SJCRH30 (cell line): ENCODE data around the gene CRYBA2. TPM values are rescaled to one million over a fixed set of nuclear protein-coding genes. Genes with fewer than 3 reads are reported as not detected.

Source experiments
- DNase-seq, 2 experiments: peaks; one replicate each; pipeline ENCODE4 v3.0.0-alpha.2; 2015 to 2020
- H3K27ac ChIP-seq: fragments of 250-450 bp; sonication (Bioruptor Pico); 2 replicates; pipeline ENCODE4 v1.5.1; 2020; ENCODE audit warnings: mild to moderate bottlenecking, moderate library complexity
- H3K27me3 ChIP-seq: fragments of 250-450 bp; sonication (Bioruptor Pico); 2 replicates; pipeline ENCODE4 v1.5.1; 2020; ENCODE audit warnings: mild to moderate bottlenecking, moderate library complexity
- H3K36me3 ChIP-seq: fragments of 250-450 bp; sonication (Bioruptor Pico); 2 replicates; pipeline ENCODE4 v1.5.1; 2020; ENCODE audit warnings: mild to moderate bottlenecking, moderate library complexity
- H3K4me1 ChIP-seq: fragments of 250-450 bp; sonication (Bioruptor Pico); 2 replicates; pipeline ENCODE4 v1.5.1; 2020; ENCODE audit warnings: mild to moderate bottlenecking, moderate library complexity
- H3K4me3 ChIP-seq: fragments of 250-450 bp; sonication (Bioruptor Pico); 2 replicates; pipeline ENCODE4 v1.5.1; 2020; ENCODE audit warnings: mild to moderate bottlenecking, moderate library complexity
- H3K9me3 ChIP-seq: fragments of 250-450 bp; sonication (Bioruptor Pico); replicated peaks from 2 replicates; pipeline ENCODE4 v1.5.1; 2020; ENCODE audit warnings: mild to moderate bottlenecking, moderate library complexity
- total RNA-seq: library from RNA; depleted of rRNA; stranded (reverse); fragments of >200 nt; shearing (Covaris generic); gene quantifications from 2 replicates; pipeline ENCODE4 v1.2.3, GENCODE V29; 2014

The CRYBA2 gene
- total RNA-seq, 1 experiment from 2014 or later: not detected

- DNase-seq: peak; percentile 95 to 96
- Histone ChIP-seq H3K36me3 (no peaks in the 10 kb centered on the region), H3K4me1 (peaks cover 14% of the 10 kb centered on the region), H3K27me3 (no peaks in the 10 kb centered on the region), H3K27ac (peak overlapping the region; percentile 66), H3K4me3 (peak overlapping the region; percentile 54), H3K9me3 (no peaks in the 10 kb centered on the region)
Measured at GRCh38 chr2:218962859-218963492, 30.2 kb downstream of the CRYBA2 start.

GRCh38 chr2:218961651-218962570 lies 31.3 kb downstream of the CRYBA2 start:
- no peak overlapping the region for H3K27ac ChIP-seq
- DNase-seq: peak in 1 of 2 experiments; percentile 32
- H3K4me1 ChIP-seq: peaks cover 14% of the 10 kb centered on the region
- H3K9me3 ChIP-seq: no peaks in the 10 kb centered on the region
- H3K4me3 ChIP-seq: no peak overlapping the region
- no peaks in the 10 kb centered on the region for H3K36me3 ChIP-seq
- no peaks in the 10 kb centered on the region for H3K27me3 ChIP-seq

GRCh38 chr2:218961229-218961628 lies 32.0 kb downstream of the CRYBA2 start:
- DNase-seq: no peak
- H3K27ac ChIP-seq: no peak overlapping the region
- no peak overlapping the region for H3K4me3 ChIP-seq
- no peaks in the 10 kb centered on the region for H3K27me3 ChIP-seq
- no peaks in the 10 kb centered on the region for H3K9me3 ChIP-seq
- no peaks in the 10 kb centered on the region for H3K36me3 ChIP-seq
- peaks cover 14% of the 10 kb centered on the region for H3K4me1 ChIP-seq

- no peaks in the 10 kb centered on the region for H3K9me3 ChIP-seq
- H3K4me3 ChIP-seq: no peak overlapping the region
- H3K27me3 ChIP-seq: no peaks in the 10 kb centered on the region
- no peak for DNase-seq
- H3K36me3 ChIP-seq: no peaks in the 10 kb centered on the region
- H3K4me1 ChIP-seq: peaks cover 14% of the 10 kb centered on the region
- H3K27ac ChIP-seq: no peak overlapping the region
Measured at GRCh38 chr2:218960309-218961165, 32.7 kb downstream of the CRYBA2 start.

GRCh38 chr2:218959761-218960308 lies 33.4 kb downstream of the CRYBA2 start:
- no peaks in the 10 kb centered on the region for H3K27me3 ChIP-seq
- no peaks in the 10 kb centered on the region for H3K36me3 ChIP-seq
- peaks cover 14% of the 10 kb centered on the region for H3K4me1 ChIP-seq
- no peak for DNase-seq
- H3K4me3 ChIP-seq: peak overlapping the region; percentile 58
- no peaks in the 10 kb centered on the region for H3K9me3 ChIP-seq
- H3K27ac ChIP-seq: no peak overlapping the region

GRCh38 chr2:218959141-218959731 lies 34.0 kb downstream of the CRYBA2 start, which contains the start of gene CDK5R2:
TSS of gene CDK5R2 (plus strand) at chr2:218959666. CDS start at chr2:218959821, 155 bp downstream.
- H3K27me3 ChIP-seq: no peaks in the 10 kb centered on the region

GRCh38 chr2:218958276-218958675 lies 34.9 kb downstream of the CRYBA2 start:
- Histone ChIP-seq H3K36me3 (no peaks in the 10 kb centered on the region), H3K27me3 (no peaks in the 10 kb centered on the region), H3K27ac (no peak overlapping the region), H3K4me3 (no peak overlapping the region), H3K9me3 (no peaks in the 10 kb centered on the region), H3K4me1 (no peaks in the 10 kb centered on the region)
- DNase-seq: no peak

More at GRCh38 chr2:218959141-218959731, 34.0 kb downstream of the CRYBA2 start, which contains the start of gene CDK5R2:
- peak; percentile 94 to 95 for DNase-seq
- Histone ChIP-seq H3K4me3 (peak within 1 kb of the TSS; percentile 58), H3K27ac (no peak within 1 kb of the TSS), H3K4me1 (peaks cover 8% of the 10 kb centered on the region), H3K36me3 (no peaks in the 10 kb centered on the region), H3K9me3 (no peaks in the 10 kb centered on the region)

- Histone ChIP-seq H3K27ac (no peak overlapping the region), H3K27me3 (no peaks in the 10 kb centered on the region)
Measured at GRCh38 chr2:218957671-218958070, 35.6 kb downstream of the CRYBA2 start.

GRCh38 chr2:218956039-218956438 lies 37.2 kb downstream of the CRYBA2 start:
- no peak for DNase-seq
- Histone ChIP-seq H3K4me1 (no peaks in the 10 kb centered on the region), H3K27me3 (no peaks in the 10 kb centered on the region), H3K9me3 (no peaks in the 10 kb centered on the region), H3K36me3 (no peaks in the 10 kb centered on the region), H3K27ac (no peak overlapping the region), H3K4me3 (no peak overlapping the region)

More at GRCh38 chr2:218957671-218958070, 35.6 kb downstream of the CRYBA2 start:
- no peaks in the 10 kb centered on the region for H3K4me1 ChIP-seq
- no peak for DNase-seq
- no peaks in the 10 kb centered on the region for H3K36me3 ChIP-seq
- no peak overlapping the region for H3K4me3 ChIP-seq
- H3K9me3 ChIP-seq: no peaks in the 10 kb centered on the region

- Histone ChIP-seq H3K27me3 (no peaks in the 10 kb centered on the region), H3K36me3 (no peaks in the 10 kb centered on the region), H3K4me3 (no peak overlapping the region), H3K27ac (no peak overlapping the region), H3K9me3 (no peaks in the 10 kb centered on the region), H3K4me1 (no peaks in the 10 kb centered on the region)
- DNase-seq: no peak
Measured at GRCh38 chr2:218954541-218955300, 38.5 kb downstream of the CRYBA2 start.

GRCh38 chr2:218953366-218953954 lies 39.8 kb downstream of the CRYBA2 start:
- H3K27me3 ChIP-seq: no peaks in the 10 kb centered on the region

GRCh38 chr2:218952160-218952559 lies 41.1 kb downstream of the CRYBA2 start:
- Histone ChIP-seq H3K36me3 (no peaks in the 10 kb centered on the region), H3K9me3 (no peaks in the 10 kb centered on the region), H3K27ac (no peak overlapping the region), H3K4me1 (no peaks in the 10 kb centered on the region), H3K27me3 (no peaks in the 10 kb centered on the region), H3K4me3 (no peak overlapping the region)
- no peak for DNase-seq

More at GRCh38 chr2:218953366-218953954, 39.8 kb downstream of the CRYBA2 start:
- Histone ChIP-seq H3K9me3 (no peaks in the 10 kb centered on the region), H3K4me3 (no peak overlapping the region), H3K27ac (no peak overlapping the region), H3K36me3 (no peaks in the 10 kb centered on the region), H3K4me1 (no peaks in the 10 kb centered on the region)
- DNase-seq: no peak

- H3K9me3 ChIP-seq: no peaks in the 10 kb centered on the region
- H3K36me3 ChIP-seq: no peaks in the 10 kb centered on the region
- no peak overlapping the region for H3K27ac ChIP-seq
- H3K4me1 ChIP-seq: no peaks in the 10 kb centered on the region
- no peak for DNase-seq
- H3K27me3 ChIP-seq: no peaks in the 10 kb centered on the region
- H3K4me3 ChIP-seq: no peak overlapping the region
Measured at GRCh38 chr2:218946621-218947020, 46.6 kb downstream of the CRYBA2 start.
